Pancreas (tissue), 10 donors: Measurements from ENCODE around the gene RAD18. TPM values are rescaled to one million over a fixed set of nuclear protein-coding genes. Genes with fewer than 3 reads are reported as not detected.

Experiments used
- ATAC-seq, 4 donors: fragments of 200-7000 bp; cut with Tn5 transposase; one replicate each; pipeline versions ENCODE4 v1.8.0 to v1.9.1; 2020; ENCODE audit warnings: mild to moderate bottlenecking in 4 of 4, moderate library complexity in 4 of 4
- DNase-seq, 6 donors: peaks; one replicate each; pipeline ENCODE4 v3.0.0-alpha.2; 2020
- FAIRE-seq: peaks from 2 replicates; lab custom pipeline; 2012; peaks lifted over from hg19 to GRCh38; lab: Jason Lieb, UNC
- H3K27ac ChIP-seq, 4 donors: fragments of 200-600 bp; sonication (generic); 1 replicate in 3 of 4; 2 replicates in 1 of 4; pipeline versions ENCODE4 v1.5.0 to v1.8.0; 2020
- H3K27me3 ChIP-seq, 4 donors: fragments of 200-600 bp; one replicate each; pipeline ENCODE4 v1.8.0; 2021
- H3K36me3 ChIP-seq, 3 donors: fragments of 200-600 bp; sonication (generic) in 1 of 3; one replicate each; pipeline versions ENCODE4 v1.5.0 to v1.8.0; 2020 to 2021
- H3K4me1 ChIP-seq, 3 donors: fragments of 200-600 bp; one replicate each; pipeline ENCODE4 v1.8.0; 2021
- H3K4me3 ChIP-seq, 4 donors: fragments of 200-600 bp; sonication (generic) in 2 of 4; one replicate each; pipeline versions ENCODE4 v1.5.0 to v1.8.0; 2020 to 2021
- H3K9me3 ChIP-seq, 4 donors: fragments of 200-600 bp; one replicate each; pipeline ENCODE4 v1.8.0; 2021
- CTCF ChIP-seq, 4 donors: fragments of 200-600 bp; sonication (generic) in 3 of 4; IDR thresholded peaks; one replicate each; pipeline versions ENCODE4 v1.5.0 to v1.8.0; 2021; ENCODE audit warnings: antibody characterized with exemption in 4 of 4
- WGBS, 2 donors: extraction: QIAGEN DNeasy Blood & Tissue Kit; methylation state at CpG; one replicate each; pipeline ENCODE4 v1.1.7; 2013; 5-methylcytosine and 5-hydroxymethylcytosine counted together
- intact Hi-C, 3 donors: fragments of 100-400 bp; cut with DNase I; formaldehyde crosslinking; loops; one replicate each; pipeline versions ENCODE4 v1.11.1 to v1.14.2; 2022
- polyA plus RNA-seq, 2 donors: library from polyadenylated mRNA; stranded (reverse); fragments of 200-250 nt; gene quantifications; one replicate each; pipeline ENCODE4 v1.2.3, GENCODE V29; 2013
- total RNA-seq, 6 donors: library from RNA; stranded (reverse); fragmentation: NEBNext Ultra II Directional in 4 of 6; extraction: Animal tissue kit (Norgen Biotek cat#: 25700) in 4 of 6; gene quantifications; one replicate each; pipeline versions ENCODE4 v1.2.1 to v1.2.4, GENCODE V29; 2021 to 2023
- donor health status: healthy with polysubstance abuse.
- donor health status: DM: no; HTN: no; CAD: no; lungs with moderate emphysema.
- donor health status: DM: no; HTN: no; CAD: no.
- donor health status: control.
- donor health status: control.
- donor health status: Bipolar disorder and iron deficiency.
- donor health status: DM: yes; HTN: yes; CAD: no.
- donor health status: DM: no; HTN: no; CAD: no.
- donor health status: DM: no; HTN: no; CAD: no.
- donor health status: DM: yes; HTN: yes; CAD: no.

RAD18 gene
- total and polyA plus RNA-seq, 8 donors: 1.2 to 4.3 (median 2.2) TPM

GRCh38 chr3:8856071-8856470 lies 107.2 kb downstream of the RAD18 start:
- intact Hi-C loops: no loop called here
- 94 to 97% methylated on average over 10 of the region's 10 CpGs for WGBS, 2 donors
- Histone ChIP-seq H3K9me3 (no peaks in the 10 kb centered on the region), H3K27ac (no peak overlapping the region), H3K36me3 (no peaks in the 10 kb centered on the region), H3K27me3 (no peaks in the 10 kb centered on the region), H3K4me1 (no peaks in the 10 kb centered on the region), H3K4me3 (no peak overlapping the region)
- no peak for ATAC-seq
- TF ChIP-seq CTCF (IDR thresholded peaks at IDR 0.05): no peak
- FAIRE-seq: no peak
- no peak for DNase-seq

- 89 to 92% methylated on average over 4 of the region's 4 CpGs for WGBS, 2 donors
- H3K4me1 ChIP-seq: no peaks in the 10 kb centered on the region
- no peak overlapping the region for H3K27ac ChIP-seq
- DNase-seq (no peak), FAIRE-seq (no peak), ATAC-seq (no peak)
- TF ChIP-seq CTCF (IDR thresholded peaks at IDR 0.05): no peak
- no peaks in the 10 kb centered on the region for H3K36me3 ChIP-seq
- no peaks in the 10 kb centered on the region for H3K9me3 ChIP-seq
- H3K27me3 ChIP-seq: no peaks in the 10 kb centered on the region
- intact Hi-C loops: no loop called here
- no peak overlapping the region for H3K4me3 ChIP-seq
Observed at GRCh38 chr3:8854656-8855055, 108.6 kb downstream of the RAD18 start.

- no peak for ATAC-seq
- WGBS, 2 donors: 89 to 91% methylated on average over 5 of the region's 5 CpGs
- FAIRE-seq: no peak
- Histone ChIP-seq H3K4me3 (no peak overlapping the region), H3K9me3 (no peaks in the 10 kb centered on the region), H3K27me3 (no peaks in the 10 kb centered on the region), H3K4me1 (no peaks in the 10 kb centered on the region), H3K36me3 (no peaks in the 10 kb centered on the region), H3K27ac (no peak overlapping the region)
- TF ChIP-seq CTCF (IDR thresholded peaks at IDR 0.05): no peak
- intact Hi-C loops: no loop called here
- no peak for DNase-seq
Observed at GRCh38 chr3:8853081-8853480, 110.2 kb downstream of the RAD18 start.

- no peaks in the 10 kb centered on the region for H3K4me1 ChIP-seq
- no peak for TF ChIP-seq CTCF (IDR thresholded peaks at IDR 0.05)
- ATAC-seq (no peak), FAIRE-seq (no peak), DNase-seq (no peak)
- 93 to 94% methylated on average over 5 of the region's 5 CpGs for WGBS, 2 donors
- H3K27me3 ChIP-seq: no peaks in the 10 kb centered on the region
- no peaks in the 10 kb centered on the region for H3K9me3 ChIP-seq
- H3K27ac ChIP-seq: no peak overlapping the region
- H3K4me3 ChIP-seq: no peak overlapping the region
- no peaks in the 10 kb centered on the region for H3K36me3 ChIP-seq
- intact Hi-C loops: no loop called here
Observed at GRCh38 chr3:8852511-8852910, 110.8 kb downstream of the RAD18 start.

- FAIRE-seq: no peak
- no peak overlapping the region for H3K27ac ChIP-seq
- no peak for TF ChIP-seq CTCF (IDR thresholded peaks at IDR 0.05)
- H3K9me3 ChIP-seq: no peaks in the 10 kb centered on the region
- no peak for DNase-seq
- H3K36me3 ChIP-seq: no peaks in the 10 kb centered on the region
- intact Hi-C loops: no loop called here
- H3K4me1 ChIP-seq: no peaks in the 10 kb centered on the region
- peak in 1 of 4 donors; percentile 74 for ATAC-seq
- no peak overlapping the region for H3K4me3 ChIP-seq
- H3K27me3 ChIP-seq: no peaks in the 10 kb centered on the region
- 58 to 60% methylated on average over 4 of the region's 4 CpGs for WGBS, 2 donors
Observed at GRCh38 chr3:8851703-8852102, 111.6 kb downstream of the RAD18 start.
